ENCODE measurements around the gene CENPB. TPM values are rescaled to one million over a fixed set of nuclear protein-coding genes. Genes with fewer than 3 reads are reported as not detected.
A peak's percentile ranks its signal among the peaks of the same experiment; 100 is the strongest.

CENPB gene
- polyA plus RNA-seq, 4 donors = 37.3 to 52.2 (median 40.1) TPM

DNA sequence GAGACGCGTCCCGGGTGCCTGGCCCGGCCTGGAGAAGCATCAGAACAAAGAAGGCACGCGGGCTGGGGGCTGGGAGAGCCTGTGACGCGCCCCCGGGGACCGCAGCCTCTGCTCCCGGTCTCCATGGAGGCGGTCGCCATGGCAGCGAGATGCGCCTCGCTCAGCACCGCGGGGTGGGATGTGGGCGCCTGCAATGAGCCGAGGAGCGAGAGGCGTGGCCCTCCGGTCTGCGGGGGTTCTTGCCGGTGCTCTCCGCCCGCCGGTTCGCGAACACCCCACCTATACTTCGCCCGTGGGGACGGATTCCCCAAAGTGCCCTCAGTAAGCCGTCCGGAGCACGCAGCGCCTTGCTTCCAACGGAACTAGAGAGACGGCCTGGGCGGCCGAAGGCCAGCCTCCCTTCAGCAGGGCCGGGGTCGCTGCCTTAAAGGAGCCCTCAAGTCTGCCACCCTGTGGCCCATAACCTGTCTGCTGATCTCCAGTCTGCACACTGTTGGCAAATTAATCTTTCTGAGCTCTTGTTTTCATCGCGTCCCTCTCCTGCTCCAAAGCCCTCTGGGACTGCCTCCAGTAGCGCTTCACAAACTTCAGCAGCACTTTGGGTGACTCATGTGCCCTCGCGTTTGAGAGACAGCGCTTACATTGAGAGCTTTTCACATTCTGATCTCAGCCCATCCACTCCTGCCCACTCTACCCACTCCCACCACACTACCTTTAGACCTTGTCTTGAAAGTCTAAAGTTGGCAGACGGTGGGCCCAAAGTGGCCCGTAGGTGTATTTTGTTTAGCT is 18.0 kb downstream of the CENPB start:
- DNase-seq (ENCODE audit: low read depth in 4 of 4, low spot score in 3 of 4) = no peak

GRCh38 chr20:3767427-3768341 is 18.9 kb downstream of the CENPB start, which contains the start of gene ADISSP:
ADISSP (minus strand) TSS chr20:3767753; CDS start chr20:3760100, 7,653 bp downstream.
- DNase-seq (ENCODE audit: low read depth in 4 of 4, low spot score in 3 of 4) = peak; percentile 93 to 95 (median 94)

- no peak for DNase-seq (ENCODE audit: low read depth in 4 of 4, low spot score in 3 of 4)
These were observed 19.5 kb downstream of the CENPB start for GRCh38 chr20:3767110-3767426.

DNA sequence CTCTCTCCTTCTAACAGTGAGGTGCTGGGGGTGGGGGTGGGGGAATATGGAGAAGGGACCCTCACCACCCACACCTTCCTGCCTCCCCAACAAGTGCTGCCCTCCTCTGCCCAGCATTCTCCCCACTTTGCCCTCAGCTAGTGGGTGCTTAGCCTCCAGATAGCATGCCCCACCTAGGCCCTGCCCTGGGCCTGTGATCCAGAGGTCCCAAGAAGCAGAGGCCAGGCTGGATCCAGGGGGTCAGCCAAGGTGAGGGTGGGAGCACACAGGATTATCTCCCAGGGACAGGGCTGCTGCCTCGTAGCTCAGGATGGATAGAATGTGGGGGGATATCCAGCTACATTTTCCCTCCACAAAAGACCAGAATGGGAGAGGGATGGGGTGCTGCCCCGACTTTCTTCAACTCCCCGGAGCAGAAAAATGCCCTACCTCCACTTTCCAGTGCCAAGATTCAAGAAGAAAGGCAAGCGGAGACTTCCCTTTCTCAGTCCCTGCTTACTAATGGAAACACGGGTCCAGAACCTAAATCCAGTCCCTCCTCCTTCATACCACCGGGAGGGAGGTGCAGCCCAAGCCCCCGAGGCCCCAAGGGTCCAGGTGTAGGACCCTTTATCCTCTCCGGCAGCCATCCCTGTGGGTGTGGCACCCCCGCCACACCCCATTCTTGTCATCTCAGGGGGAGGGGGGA is 20.0 kb downstream of the CENPB start:
- DNase-seq (ENCODE audit: low read depth in 4 of 4, low spot score in 3 of 4) = no peak

DNA sequence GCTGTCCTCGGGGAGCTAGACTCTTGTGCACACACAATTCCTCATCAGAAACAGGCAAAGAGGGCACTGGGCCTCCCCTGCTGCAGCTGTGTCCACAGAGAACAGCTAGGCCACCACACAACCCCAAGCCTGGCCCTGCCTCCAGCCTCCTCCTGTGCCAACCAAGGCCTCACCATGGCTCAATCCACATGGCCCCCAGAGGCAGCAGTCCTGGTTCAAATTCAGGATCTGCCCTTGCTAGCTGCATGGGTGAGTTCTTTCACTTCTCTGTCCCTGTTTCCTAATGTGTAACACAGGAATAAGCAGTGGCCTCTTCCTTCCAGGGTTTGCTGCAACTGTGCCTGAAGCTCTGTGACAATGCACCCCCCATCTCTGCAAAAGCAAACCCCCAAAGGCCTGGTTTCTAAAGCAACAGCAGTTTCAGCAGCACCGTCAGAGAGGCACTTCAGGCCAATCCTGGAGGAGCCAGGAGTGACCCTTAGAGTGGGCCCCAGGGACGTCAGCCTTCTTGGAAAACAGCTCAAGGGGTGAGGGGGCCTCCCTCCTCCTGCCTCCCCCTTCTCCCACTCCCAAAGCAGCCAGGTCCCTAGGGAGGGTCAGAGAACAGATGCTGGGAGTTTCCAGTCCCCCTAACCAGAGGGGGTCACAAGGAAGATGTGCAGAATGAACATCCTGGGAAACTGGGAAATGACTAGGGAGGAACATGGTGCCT is 21.2 kb downstream of the CENPB start:
- no peak for DNase-seq (ENCODE audit: low read depth in 4 of 4, low spot score in 3 of 4)

GRCh38 chr20:3764659-3765058 is 21.9 kb downstream of the CENPB start:
- no peak for DNase-seq (ENCODE audit: low read depth in 4 of 4, low spot score in 3 of 4)

DNA sequence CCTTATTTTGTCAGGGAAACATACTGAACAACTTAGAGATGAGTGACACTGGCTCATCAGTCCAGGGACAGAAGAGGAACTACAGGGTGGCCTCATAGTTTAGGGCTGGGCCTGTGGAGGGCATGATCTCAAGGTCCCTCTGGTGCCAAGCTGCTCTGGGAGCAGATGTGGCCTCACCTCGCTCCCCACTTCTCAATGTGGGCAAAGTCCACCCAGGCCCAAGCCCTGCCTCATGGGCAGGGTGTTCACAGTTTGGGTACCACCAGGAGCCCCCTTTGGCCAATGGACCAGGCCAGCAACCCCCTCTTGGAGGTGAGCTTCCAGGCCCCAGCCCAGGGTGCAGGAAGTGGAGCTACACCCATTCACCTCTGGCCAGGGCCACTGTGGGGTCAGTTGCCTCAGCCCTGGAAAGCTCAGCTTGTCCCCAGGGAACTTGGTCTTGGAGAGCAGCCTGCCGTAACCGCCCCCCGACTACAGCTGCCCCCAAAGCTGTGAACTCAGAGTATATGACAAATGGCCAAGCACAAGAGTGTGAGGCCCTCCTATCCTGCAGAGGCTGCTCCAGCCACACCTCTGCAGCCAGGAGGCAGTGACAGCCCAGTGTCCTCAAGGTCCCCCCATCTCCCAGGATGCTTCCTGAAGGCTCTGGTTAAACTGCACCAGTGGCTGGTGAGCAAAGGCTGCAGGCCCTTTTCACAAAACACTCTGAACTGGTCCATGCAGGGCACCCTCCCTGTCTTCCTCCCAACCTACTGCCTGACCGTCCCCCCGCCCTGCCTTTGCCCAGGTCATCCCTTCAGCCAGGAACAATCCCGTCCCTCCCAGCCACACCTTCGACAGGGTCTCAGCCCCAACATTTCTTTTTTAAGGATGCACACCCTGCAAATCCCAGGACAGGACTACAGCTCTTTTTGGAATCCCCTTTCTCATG is 22.6 kb downstream of the CENPB start:
- no peak for DNase-seq (ENCODE audit: low read depth in 4 of 4, low spot score in 3 of 4)

GRCh38 chr20:3760655-3761348 is 25.7 kb downstream of the CENPB start:
- DNase-seq (ENCODE audit: low read depth in 4 of 4, low spot score in 3 of 4) = no peak

DNA sequence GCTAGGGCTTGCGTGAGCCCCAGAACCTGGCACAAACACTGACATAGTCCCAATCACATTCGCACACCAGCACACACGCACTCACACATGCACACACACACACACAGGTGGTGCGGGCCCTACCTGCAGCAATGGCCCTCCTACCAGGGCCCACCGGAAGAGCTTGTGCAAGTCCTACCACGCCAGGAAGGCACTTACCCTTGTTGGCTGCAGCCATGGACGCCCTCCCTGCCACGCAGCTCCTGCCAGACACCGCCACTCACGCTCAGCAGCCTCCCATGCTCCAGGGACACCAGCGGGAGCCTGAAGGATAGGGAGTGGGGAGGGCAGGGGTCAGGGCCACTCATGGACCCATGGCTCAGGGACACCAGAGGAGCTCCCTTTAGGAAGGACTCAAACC is 26.7 kb downstream of the CENPB start:
- no peak for DNase-seq (ENCODE audit: low read depth in 4 of 4, low spot score in 3 of 4)

DNA sequence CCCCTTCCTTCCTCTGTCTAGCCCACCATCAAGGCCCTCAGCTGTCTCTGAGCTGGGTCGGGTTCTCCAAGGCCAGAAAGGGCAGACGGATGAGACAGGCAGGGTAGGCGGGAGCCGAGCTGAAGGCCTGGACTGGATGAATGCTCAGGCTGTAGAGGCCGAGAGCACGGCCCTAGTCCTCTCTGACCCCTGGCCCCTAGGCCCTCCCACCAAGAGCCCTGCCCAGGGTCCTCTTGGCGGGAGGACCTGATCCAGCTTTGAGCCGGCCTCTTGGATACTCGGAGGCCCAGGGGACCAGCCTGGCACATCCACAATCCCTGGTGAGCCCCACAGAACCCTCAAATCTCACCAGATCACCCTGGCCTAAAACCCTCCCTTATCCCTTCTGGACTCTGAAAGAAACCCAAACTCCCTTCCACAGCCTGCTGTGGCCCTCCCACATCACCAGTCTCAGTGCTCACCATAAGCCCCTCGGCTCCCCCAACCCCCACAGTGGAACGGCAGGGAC is 27.2 kb downstream of the CENPB start:
- no peak for DNase-seq (ENCODE audit: low read depth in 4 of 4, low spot score in 3 of 4)

DNA sequence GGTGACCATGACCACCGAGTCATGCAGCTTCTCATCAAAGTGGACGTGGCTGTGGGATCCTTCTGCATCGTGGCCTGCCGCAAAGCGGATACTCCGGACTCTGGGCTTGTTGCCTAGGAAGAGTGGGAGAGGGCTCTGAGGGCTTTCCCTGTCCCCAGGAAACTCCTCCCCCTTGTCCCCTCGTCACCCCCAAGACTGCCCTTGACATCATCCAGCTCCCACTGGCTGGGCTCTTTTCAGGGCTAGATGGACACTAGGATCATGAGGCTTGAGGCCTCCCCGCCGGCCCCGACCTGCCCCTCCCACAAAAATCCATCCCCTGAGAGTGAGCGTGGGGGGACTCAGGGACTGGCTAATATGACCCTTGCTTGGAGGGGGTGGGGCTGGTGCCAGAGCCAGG is 28.0 kb downstream of the CENPB start:
- DNase-seq (ENCODE audit: low read depth in 4 of 4, low spot score in 3 of 4) = no peak

DNA sequence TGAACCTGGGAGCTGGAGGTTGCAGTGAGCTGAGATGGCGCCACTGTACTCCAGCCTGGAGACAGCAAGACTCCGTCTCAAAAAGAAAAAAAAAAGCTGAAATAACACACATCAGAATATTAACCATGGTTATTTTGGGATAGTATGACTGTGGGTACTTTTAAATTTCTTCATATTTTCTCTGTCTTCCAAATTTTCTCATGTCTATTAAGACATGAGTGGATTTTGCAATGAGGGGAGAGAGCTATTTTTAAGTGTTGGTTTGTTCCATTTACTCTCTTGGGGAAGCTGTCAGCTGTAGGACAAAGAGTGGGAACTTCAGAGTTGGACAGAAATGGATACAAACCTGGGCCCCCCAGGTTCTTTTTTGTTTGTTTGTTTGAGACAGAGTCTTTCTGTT is 29.3 kb downstream of the CENPB start:
- no peak for DNase-seq (ENCODE audit: low read depth in 4 of 4, low spot score in 3 of 4)

GRCh38 chr20:3755814-3756480 is 30.6 kb downstream of the CENPB start:
- no peak for DNase-seq (ENCODE audit: low read depth in 4 of 4, low spot score in 3 of 4)

- no peak for DNase-seq (ENCODE audit: low read depth in 4 of 4, low spot score in 3 of 4)
These were observed 31.3 kb downstream of the CENPB start for GRCh38 chr20:3755269-3755668.

- no peak for DNase-seq (ENCODE audit: low read depth in 4 of 4, low spot score in 3 of 4)
These were observed 32.3 kb downstream of the CENPB start for GRCh38 chr20:3754276-3754630.

GRCh38 chr20:3753501-3754275 is 32.9 kb downstream of the CENPB start:
- no peak for DNase-seq (ENCODE audit: low read depth in 4 of 4, low spot score in 3 of 4)

DNA sequence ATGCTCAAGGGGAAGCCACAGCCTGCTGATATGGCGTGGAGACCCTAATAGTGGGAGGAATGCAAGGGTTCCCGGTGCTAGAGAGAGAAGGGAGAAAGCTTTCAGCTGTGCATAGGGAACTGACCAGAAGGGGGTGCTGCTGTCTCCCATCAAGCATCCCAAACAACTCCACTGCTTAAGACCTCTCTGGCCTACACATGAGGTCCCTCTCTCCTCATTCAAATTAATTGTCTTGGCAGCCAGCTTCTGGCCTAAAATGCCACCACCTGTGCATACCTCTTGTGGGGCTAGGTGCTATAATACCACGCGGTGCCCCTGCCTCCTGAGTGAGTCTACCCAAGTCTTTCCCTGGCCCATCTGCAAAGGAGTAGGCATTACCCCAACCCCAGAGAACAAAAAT is 33.4 kb downstream of the CENPB start:
- no peak for DNase-seq (ENCODE audit: low read depth in 4 of 4, low spot score in 3 of 4)

DNA sequence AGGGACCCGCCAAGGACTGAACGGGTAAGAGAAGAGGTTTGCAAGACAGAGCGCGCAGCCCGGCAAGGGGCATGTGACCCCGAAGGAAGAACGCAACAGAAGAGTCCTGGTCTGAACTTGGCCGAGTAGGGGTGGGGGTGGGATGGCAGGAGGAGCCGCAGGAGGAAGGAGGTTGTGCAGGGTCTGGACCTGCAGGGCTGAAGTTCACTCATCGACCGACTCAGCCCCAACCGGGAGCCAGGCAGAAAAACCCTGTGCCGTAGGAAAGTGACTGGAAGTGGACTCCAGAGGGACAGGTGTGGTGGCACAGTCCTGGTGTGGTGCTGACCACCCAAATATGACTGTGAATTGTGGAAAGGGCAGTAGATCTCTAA is 34.2 kb downstream of the CENPB start:
- DNase-seq (ENCODE audit: low read depth in 4 of 4, low spot score in 3 of 4) = no peak
